ENCODE measurements around the gene RASGRP4.
"Not testable (repeated sequence)": the region's sequence is repeated elsewhere in the genome, so short reads cannot be mapped to it uniquely, and the experiment has no call there.

The RASGRP4 gene, protein sequence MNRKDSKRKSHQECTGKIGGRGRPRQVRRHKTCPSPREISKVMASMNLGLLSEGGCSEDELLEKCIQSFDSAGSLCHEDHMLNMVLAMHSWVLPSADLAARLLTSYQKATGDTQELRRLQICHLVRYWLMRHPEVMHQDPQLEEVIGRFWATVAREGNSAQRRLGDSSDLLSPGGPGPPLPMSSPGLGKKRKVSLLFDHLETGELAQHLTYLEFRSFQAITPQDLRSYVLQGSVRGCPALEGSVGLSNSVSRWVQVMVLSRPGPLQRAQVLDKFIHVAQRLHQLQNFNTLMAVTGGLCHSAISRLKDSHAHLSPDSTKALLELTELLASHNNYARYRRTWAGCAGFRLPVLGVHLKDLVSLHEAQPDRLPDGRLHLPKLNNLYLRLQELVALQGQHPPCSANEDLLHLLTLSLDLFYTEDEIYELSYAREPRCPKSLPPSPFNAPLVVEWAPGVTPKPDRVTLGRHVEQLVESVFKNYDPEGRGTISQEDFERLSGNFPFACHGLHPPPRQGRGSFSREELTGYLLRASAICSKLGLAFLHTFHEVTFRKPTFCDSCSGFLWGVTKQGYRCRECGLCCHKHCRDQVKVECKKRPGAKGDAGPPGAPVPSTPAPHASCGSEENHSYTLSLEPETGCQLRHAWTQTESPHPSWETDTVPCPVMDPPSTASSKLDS

DNA sequence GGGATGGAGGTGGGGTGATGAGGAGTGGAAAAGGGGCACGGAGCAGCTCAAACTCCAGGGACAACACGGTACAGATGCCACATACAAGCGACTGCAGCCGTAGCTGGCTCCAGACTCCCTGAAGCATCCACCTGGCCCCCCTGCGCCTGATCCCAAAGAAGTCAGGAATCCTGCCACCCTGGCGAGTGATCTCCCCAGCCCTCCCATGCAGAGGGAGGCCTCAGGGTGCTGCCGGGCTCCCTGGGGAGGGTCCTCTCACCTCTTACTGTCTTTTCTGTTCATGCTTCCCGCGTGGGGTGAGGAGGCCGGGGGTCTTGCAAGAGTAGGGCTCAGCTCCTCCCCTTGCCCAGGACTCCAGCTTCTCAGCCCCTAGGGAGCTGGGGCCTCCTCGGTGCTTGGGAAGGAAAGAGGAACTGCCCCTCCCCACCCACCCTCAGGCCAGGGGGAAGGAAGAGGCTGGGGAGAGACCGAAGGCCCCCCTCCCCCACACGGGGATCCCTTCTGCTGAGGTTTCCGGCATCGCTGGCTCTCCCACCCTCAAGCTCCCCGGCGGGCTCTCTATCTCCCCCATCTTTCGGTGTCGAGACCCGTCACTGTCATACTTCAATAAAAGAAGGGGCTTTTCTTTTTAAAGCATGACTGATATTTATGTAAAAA lies at the start of gene RASGRP4:
TSS of gene RASGRP4 (minus strand) at position 410 of the 657 bp plus-strand sequence. CDS start at position 282, 128 bp downstream.
- no peak for DNase-seq

DNA sequence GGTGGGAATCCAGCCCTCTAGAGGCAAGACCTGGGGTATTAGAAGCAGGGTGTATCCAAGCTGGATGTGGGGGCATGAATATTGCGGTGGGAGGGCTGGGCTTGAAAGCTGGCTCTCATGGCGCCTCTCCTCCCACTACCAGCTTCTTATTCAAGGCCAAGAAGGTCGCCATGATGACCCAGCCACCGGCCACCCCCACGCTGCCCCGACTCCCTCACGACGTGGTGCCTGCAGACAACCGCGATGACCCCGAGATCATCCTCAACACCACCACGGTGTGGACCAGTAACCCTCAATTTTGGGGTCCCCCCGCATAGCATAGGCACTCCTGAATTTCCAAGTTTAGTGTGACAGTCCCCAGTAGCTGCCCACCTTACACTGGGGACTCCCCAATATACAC lies 49.2 kb upstream of the RASGRP4 start:
- no peak for DNase-seq

DNA sequence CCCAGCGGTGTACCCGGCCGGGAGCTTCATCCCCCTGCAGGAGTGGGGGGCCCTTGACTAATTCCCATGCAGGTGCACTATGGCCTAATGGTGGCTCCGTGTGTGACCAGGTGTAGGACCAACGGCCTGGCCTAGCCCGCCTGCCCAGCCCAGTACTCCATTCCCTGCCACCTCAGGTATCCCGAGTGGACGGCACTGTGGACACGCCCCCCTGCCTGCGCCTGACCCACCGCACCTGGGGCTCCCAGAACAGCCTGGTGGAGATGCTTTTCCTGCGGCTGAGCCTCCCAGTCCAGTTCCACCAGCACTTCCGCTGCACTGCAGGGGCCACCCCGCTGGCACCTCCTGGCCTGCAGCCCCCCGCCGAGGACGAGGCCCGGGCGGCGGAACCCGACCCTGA lies 47.2 kb upstream of the RASGRP4 start:
- DNase-seq: no peak

DNA sequence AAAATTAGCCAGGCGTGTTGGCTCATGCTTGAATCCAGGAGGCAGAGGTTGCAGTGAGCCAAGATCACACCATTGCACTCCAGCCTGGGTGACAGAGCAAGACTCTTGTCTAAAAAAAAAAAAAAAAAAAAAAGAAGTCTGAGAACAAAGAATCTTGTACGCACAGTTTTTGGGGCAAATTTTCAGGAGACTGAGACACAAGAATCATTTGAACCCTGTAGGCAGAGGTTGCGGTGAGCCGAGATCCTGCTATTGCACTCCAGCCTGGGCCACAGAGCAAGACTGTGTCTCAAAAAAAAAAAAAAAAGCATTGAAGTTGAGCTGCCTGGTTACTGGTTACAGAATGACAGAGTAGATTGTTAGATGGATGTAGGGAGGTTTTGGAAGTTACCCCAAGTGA lies 46.7 kb upstream of the RASGRP4 start:
- not testable (repeated sequence) for DNase-seq

DNA sequence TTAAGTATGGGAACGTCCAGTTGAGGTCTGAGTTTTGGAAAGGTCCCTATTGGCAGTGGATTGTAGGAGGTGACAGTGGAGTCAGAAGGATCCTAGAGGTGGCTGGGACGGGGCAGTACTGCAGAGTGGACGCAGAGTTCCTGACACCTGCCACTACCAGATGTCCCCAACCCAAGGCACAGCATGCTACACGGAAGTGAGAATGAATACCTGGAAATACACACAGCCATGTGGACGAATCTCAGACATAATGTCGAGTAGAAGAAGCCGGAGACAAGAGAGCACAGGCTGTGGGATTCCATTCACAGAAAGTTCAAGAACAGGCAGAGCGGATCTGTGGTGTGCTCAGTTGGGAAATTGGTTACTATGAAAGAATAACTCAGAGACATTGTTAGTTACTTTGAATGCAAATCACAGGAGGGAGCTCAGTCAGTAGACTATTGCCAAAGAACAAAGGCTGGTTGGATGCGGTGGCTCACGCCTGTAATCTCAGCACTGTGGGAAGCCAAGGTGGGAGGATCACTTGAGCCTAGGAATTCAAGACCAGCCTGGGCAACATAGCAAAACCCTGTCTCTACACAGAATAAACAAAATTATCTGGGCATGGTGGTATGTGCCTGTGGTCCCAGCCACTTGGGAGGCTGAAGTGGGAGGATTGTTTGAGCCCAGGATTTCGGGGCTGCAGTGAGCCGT lies 44.9 kb upstream of the RASGRP4 start:
- no peak for DNase-seq

DNA sequence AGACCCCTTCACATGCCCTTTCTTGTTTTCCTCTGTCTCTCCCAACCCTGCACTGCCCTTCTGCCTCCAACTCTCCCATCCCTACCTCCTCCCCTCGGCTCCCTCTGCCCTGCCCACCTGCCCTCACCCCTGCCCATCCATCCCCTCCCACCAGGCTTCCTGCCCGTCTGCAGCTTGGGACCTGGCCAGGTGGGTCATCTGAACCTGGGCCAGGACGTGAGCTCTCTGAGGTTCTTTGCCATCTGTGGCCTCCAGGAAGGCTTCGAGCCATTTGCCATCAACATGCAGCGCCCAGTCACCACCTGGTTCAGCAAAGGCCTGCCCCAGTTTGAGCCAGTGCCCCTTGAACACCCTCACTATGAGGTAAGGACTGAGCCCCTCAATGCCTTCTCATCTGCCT lies 43.1 kb upstream of the RASGRP4 start:
- no peak for DNase-seq

DNA sequence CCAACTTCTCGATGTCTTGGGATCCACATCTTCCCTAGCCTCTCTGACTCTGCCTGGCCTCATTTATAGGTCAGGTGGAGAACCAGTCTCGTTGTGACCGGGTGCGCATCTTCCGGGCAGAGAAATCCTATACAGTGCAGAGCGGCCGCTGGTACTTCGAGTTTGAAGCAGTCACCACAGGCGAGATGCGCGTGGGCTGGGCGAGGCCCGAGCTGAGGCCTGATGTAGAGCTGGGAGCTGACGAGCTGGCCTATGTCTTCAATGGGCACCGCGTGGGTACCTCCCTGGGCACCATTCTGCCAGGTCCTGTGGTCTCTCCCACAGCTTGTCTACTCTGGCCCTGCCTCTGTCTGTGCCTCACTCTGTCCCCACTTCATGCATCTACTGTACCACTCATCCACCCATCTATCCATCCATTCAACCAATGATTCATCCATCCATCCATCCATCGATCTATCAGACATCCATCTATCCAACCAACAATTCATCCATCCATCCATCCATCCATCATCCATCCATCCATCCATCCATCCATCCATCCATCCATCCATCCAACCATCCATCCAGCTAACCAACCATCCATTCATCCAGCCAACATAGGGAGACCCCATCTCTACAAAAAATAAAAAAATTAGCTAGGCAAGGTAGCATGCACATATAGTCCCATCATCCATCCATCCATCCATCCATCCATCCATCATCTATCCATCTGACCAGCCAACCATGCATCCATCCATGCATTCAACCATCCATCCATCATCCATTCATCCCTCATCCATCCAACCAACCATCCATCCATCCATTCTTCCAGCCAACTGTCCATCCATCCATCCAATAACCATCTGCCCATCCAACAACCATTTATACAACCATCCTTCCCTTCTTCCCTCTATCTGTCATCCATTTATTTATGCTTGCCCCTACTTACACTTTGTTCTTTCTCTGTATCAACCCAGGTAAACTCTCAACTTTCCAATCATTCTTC lies 41.8 kb upstream of the RASGRP4 start:
- no peak for DNase-seq

DNA sequence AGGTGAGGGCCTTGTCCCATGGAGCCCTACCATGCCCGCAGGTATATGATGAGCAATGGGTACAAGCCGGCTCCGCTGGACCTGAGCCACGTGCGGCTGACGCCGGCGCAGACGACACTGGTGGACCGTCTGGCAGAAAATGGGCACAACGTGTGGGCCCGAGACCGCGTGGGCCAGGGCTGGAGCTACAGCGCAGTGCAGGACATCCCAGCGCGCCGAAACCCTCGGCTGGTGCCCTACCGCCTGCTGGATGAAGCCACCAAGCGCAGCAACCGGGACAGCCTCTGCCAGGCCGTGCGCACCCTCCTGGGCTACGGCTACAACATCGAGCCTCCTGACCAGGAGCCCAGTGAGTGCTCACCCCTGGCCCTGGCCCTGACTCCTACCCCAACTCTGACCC lies 40.0 kb upstream of the RASGRP4 start:
- DNase-seq: no peak

DNA sequence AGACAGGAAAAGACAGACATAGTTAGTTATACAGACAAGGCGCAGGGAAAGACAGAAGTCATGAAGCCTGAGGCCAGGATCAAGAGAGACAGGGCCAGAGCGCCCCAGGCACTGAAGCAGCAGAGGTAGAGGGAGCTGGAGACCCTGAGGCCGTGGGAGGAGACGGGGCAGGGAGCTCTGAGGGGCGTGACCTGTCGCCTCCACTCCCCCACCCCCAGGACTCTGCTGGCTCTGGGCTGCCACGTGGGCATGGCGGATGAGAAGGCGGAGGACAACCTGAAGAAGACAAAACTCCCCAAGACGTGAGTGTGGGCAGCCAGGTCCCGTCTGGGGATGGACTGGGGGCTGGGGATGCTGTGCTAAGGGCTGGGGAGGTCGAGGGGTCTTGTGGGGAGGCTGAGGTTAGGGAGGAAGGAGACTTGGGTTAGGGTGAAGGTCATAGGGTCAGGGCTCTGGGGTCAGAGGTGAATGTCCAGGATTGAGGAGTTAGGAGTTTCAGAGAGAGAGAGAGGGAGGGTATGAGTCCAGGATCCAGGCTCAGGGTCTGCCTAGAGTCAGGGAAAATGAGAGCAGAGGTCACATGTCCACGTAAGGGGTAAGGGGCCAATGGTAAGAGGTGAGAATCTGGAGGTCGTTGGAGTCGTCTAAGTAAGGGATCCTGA lies 38.5 kb upstream of the RASGRP4 start:
- no peak for DNase-seq

DNA sequence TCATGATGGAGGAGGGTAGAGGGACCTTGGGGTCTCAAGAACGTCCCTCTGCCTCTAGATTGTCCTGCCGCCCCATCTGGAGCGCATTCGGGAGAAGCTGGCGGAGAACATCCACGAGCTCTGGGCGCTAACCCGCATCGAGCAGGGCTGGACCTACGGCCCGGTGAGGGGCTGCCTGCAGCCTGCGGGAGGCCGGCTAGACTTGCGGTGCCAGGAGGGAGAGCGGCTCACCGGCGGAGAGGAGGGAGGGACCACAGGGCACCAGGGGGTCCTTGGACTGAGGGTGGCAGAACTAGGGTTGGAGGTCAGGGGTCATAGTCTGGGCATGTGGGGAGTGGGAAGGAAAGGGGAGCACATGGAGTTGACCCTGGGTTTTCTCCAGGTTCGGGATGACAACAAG lies 37.3 kb upstream of the RASGRP4 start:
- no peak for DNase-seq

DNA sequence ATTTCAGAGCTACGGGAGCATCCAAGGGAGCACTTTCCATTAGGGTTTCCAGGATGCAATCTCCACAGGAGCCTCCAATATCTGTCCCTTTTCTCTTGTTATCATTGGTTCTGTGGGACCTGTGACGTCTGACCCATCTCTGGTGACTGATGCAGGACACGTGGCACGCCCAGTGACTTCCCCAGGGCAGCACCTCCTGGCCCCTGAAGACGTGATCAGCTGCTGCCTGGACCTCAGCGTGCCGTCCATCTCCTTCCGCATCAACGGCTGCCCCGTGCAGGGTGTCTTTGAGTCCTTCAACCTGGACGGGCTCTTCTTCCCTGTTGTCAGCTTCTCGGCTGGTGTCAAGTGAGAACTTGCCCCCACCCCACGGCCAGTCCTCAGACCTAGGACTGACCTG lies 33.0 kb upstream of the RASGRP4 start:
- DNase-seq: no peak

DNA sequence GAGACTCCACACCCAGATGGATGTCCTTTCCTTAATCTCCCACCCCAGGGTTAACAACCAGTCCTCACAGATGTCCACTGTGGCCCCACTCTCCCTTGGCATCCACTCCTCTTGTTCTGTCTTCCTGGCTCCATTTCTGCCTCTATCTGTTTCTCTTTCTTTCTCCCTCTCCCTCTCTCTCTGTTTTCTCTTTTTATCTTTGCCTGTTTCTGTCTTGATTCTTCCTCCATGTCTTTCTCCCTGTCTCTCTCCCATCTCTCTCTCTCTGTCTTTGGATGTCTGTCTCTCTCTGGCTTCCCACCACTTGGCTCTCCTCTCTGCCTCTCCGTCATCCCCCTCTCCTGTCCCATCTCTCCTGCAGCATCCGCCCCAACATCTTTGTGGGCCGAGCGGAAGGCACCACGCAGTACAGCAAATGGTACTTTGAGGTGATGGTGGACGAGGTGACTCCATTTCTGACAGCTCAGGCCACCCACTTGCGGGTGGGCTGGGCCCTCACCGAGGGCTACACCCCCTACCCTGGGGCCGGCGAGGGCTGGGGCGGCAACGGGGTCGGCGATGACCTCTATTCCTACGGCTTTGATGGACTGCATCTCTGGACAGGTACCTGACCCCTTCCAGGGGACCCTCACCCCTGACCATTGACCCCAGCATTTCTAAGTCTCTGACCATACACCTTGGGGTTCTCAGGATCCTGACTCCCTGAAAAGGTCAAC lies 31.8 kb upstream of the RASGRP4 start:
- no peak for DNase-seq

DNA sequence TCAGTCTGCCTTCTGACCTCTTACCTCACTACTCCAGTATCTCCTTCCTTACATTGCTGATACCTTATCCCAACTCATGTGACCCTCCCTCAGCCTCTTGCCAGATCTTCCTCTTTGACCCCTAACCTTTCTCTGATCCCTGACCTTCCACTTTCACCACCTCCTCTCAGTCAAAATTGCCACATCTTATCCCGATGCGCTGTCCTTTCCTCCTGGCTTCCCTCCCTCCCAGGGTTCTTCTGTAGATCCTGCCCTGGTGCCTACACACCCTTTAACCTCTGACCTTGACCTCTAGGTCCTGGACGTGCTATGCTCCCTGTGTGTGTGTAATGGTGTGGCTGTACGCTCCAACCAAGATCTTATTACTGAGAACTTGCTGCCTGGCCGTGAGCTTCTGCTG lies 31.2 kb upstream of the RASGRP4 start:
- DNase-seq: no peak

DNA sequence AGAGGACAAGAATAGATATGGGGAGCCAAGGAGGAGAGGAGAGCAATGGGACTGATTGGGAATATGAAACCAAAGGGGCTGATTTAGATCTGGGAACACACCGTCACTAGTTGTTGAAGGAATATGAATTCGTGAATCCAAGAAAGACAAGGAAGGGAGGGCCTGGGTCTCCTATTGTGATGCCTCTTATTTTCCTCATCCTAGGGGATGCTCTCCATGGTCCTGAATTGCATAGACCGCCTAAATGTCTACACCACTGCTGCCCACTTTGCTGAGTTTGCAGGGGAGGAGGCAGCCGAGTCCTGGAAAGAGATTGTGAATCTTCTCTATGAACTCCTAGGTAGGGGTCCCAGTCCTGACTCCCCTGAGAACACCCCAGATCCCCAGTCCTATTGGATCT lies 29.0 kb upstream of the RASGRP4 start:
- no peak for DNase-seq

DNA sequence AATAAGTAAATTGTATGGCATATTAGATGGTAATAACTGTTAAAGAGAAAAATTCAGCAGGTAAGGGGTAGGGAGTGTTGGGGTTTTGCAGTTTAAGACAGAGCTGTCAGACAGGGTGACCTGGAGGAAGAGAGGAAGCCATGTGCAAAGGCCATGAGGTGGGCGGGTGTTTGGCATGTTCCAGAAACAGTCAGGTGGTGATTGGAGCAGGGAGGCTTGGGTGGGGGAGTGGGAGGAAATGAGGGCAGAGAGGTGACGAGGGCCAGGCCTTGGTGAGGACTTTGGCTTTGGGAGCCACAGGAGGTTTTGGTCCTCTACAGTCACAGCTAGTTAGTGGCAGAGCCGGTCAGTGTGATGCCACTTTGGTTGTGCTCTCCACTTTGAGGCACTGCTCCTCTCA lies 27.6 kb upstream of the RASGRP4 start:
- DNase-seq: no peak

DNA sequence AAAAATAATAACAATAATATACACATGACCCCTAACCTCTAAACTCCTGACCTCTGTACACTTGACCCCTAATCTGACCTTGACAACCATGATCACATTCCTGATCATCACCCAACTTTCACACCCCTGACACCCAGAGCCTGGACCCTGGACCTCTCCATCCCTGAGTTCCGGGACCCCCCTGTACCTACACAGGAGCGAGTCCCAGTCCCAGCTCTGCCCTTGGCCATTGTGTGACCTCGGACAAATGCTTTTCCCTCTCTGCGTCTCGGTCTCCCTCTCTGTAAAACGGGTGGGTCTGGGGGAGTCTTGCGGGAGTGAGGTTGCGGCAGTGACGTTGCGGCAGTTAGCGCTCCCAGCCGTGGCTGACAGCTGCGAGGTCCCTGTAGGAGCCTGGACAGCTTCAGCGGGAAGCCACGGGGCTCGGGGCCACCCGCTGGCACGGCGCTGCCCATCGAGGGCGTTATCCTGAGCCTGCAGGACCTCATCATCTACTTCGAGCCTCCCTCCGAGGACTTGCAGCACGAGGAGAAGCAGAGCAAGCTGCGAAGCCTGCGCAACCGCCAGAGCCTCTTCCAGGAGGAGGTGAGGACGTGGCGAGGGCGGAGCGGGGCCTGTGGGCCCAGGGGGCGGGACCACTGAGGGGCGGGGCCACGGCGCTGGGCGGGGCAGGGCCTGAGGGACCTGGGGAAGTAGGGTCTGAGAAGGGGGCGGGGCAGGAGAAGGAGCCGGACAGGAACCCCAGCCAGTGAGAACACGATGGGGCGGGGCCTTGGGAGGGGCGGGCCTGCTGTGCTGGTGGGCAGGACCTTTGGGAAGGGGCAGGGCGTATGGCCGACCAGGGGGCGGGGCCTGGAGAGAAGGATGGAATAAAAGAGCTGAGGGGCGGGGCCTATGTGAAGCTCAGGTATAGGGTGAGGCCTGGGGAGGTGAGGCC lies 26.7 kb upstream of the RASGRP4 start:
- DNase-seq: no peak

DNA sequence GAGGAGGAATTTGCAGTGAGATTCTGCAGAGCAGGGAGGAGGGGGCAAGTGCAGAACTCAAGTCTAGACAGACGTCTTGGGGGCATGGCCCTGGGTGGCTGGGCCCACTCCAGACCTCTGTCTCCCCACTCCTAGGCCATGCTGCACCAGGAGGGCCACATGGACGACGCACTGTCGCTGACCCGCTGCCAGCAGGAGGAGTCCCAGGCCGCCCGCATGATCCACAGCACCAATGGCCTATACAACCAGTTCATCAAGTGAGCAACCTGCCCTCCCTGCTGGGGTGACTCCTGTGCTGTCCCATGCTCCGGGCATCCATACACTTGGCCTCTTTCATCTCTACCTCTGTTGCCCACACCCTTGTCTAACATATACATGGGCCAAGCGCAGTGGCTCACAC lies 25.6 kb upstream of the RASGRP4 start:
- DNase-seq: no peak

DNA sequence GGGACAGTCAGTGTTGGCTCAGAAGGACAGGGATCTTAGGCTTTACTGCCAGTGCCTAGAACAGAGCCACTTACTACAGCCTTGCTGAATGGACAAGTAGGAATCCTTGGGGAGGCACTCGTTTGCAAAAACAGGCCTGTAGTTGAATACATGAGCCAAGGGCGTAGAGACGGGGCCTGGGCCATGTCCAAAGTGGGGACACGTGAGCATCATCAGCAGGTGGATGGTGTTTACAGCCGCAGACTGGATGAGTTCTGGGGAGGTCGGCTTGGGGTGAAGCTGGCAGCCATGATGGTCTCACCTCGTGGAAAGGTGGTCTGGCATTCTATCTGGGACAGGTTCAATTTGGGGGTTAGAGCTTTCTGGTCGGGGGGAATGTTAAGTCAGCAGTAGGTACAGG lies 25.0 kb upstream of the RASGRP4 start:
- DNase-seq: no peak

DNA sequence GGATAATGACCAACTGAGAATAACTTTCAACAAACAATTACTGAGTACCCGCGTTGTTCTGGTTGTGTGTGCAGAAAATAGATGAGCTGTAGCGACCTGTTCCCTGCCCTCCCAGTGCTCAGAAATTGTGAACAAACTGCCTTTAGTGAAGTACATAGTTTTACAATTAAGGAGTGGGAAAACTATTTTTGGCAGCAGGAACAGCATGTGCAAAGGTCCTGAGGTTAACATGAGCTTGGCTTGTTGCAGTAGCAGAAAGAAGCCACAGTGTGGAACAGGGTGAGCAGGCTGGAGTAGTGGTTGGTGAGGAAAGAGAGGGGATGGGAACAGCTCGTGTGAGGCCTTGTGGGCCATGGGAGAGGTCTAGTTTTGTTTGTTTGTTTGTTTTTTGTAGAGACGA lies 23.5 kb upstream of the RASGRP4 start:
- DNase-seq: no peak

DNA sequence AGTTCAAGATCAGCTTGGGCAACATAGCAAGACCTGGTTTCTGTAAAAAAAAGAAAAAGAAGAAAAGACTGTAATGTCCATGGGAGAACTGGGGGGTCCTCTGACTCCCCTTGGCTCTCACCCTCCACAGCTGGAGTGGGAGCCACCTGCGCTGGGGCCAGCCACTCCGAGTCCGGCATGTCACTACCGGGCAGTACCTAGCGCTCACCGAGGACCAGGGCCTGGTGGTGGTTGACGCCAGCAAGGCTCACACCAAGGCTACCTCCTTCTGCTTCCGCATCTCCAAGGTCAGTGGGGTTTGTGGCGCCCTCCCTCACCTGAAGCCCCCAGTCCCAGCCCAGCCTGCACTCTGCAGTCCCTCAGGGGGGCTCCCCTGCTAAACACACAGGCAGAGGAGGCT lies 22.2 kb upstream of the RASGRP4 start:
- DNase-seq: no peak
